Adrenal gland (tissue), 5 donors: ENCODE results near the gene CCL18.

Experiments used
- POLR2A ChIP-seq, 2 donors: fragments of 450-650 bp; IDR thresholded peaks; one replicate each; pipeline ENCODE4 v1.6.1; 2017; ENCODE audit warnings: antibody characterized with exemption in 2 of 2, mild to moderate bottlenecking in 2 of 2, moderate library complexity in 1 of 2
- TF ChIP-seq, protein P1 (sequence below), 6 experiments: fragments of 450-650 bp in 4 of 6; fragments of 200-600 bp in 2 of 6; sonication (generic) in 1 of 6; IDR thresholded peaks; 1 replicate in 5 of 6; 2 replicates in 1 of 6; pipeline versions ENCODE4 v1.5.1 to v1.8.0; 2016 to 2021; ENCODE audit warnings: antibody characterized with exemption in 6 of 6, mild to moderate bottlenecking in 2 of 6, moderate library complexity in 1 of 6
- donor health status: DM: no; HTN: no; CAD: no.

DNA sequence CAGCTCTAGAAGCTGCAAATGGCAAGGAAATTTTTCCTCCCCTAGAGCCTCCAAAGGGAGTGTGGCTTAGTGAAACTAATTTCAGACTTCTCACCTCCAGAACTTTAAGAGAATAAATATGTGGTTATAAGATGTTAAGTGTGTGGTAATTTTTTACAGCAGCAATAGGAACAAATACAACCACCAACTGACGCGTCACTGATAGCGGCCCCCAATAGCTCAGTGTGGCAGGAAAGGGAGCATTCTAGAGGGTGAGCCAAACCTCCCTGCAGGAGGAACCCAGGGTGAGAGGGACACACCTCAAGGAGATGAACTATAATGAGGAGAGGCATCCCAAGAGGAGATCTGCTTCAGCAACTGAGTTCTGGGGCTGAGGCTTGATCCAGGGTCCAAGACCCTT lies 43.6 kb downstream of the CCL18 start:
- TF ChIP-seq, protein P1, sequence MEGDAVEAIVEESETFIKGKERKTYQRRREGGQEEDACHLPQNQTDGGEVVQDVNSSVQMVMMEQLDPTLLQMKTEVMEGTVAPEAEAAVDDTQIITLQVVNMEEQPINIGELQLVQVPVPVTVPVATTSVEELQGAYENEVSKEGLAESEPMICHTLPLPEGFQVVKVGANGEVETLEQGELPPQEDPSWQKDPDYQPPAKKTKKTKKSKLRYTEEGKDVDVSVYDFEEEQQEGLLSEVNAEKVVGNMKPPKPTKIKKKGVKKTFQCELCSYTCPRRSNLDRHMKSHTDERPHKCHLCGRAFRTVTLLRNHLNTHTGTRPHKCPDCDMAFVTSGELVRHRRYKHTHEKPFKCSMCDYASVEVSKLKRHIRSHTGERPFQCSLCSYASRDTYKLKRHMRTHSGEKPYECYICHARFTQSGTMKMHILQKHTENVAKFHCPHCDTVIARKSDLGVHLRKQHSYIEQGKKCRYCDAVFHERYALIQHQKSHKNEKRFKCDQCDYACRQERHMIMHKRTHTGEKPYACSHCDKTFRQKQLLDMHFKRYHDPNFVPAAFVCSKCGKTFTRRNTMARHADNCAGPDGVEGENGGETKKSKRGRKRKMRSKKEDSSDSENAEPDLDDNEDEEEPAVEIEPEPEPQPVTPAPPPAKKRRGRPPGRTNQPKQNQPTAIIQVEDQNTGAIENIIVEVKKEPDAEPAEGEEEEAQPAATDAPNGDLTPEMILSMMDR (IDR thresholded peaks at IDR 0.05) = no peak
- TF ChIP-seq POLR2A (IDR thresholded peaks at IDR 0.05) = no peak
